Transverse colon (tissue), 4 donors: ENCODE results near the gene ELAVL3. TPM values are rescaled to one million over a fixed set of nuclear protein-coding genes. Genes with fewer than 3 reads are reported as not detected.

ENCODE experiments used
- DNase-seq: peaks from one replicate; pipeline ENCODE4 v3.0.0-alpha.2; 2019
- H3K27ac ChIP-seq, 4 donors: fragments of 200-600 bp; sonication (generic); 2 replicates each; pipeline ENCODE4 v1.5.1; 2016 to 2018; ENCODE audit warnings: inconsistent platforms in 4 of 4
- H3K27me3 ChIP-seq: fragments of 200-600 bp; sonication (generic); 2 replicates; pipeline ENCODE4 v1.5.1; 2017; ENCODE audit warnings: inconsistent platforms
- H3K36me3 ChIP-seq, 4 donors: fragments of 200-600 bp; sonication (generic); 2 replicates each; pipeline ENCODE4 v1.5.1; 2017 to 2019; ENCODE audit warnings: inconsistent platforms in 4 of 4
- H3K4me1 ChIP-seq, 4 donors: fragments of 200-600 bp; sonication (generic); 2 replicates each; pipeline ENCODE4 v1.5.1; 2017 to 2020; ENCODE audit warnings: inconsistent platforms in 4 of 4
- H3K4me3 ChIP-seq, 4 donors: fragments of 200-600 bp; sonication (generic); 1 replicate in 1 of 4; 2 replicates in 3 of 4; pipeline versions ENCODE4 v1.5.1 to v1.6.1; 2017 to 2019; ENCODE audit warnings: inconsistent platforms in 4 of 4
- H3K9me3 ChIP-seq, 2 donors: fragments of 200-600 bp; sonication (generic); 2 replicates each; pipeline ENCODE4 v1.5.1; 2017 to 2019; ENCODE audit warnings: inconsistent platforms in 2 of 2
- EP300 ChIP-seq: sonication (generic); formaldehyde crosslinking; IDR thresholded peaks from one replicate; pipeline ENCODE4 v1.6.1; 2017; ENCODE audit warnings: antibody characterized with exemption, low read depth
- POLR2A ChIP-seq: fragments of 450-650 bp; IDR thresholded peaks from one replicate; pipeline ENCODE4 v1.6.1; 2016; ENCODE audit warnings: antibody characterized with exemption, mild to moderate bottlenecking, moderate library complexity
- POLR2AphosphoS5 ChIP-seq, 3 donors: sonication (generic); formaldehyde crosslinking; IDR thresholded peaks; one replicate each; pipeline ENCODE4 v1.6.1; 2016; ENCODE audit warnings: antibody characterized with exemption in 3 of 3
- WGBS, 2 donors: methylation state at CpG; one replicate each; pipeline ENCODE4 v1.1.5; 2018; ENCODE audit warnings: low coverage in 1 of 2; 5-methylcytosine and 5-hydroxymethylcytosine counted together
- in situ Hi-C, 4 donors: fragments of 200-750 bp; cut with MboI; loops; one replicate each; pipeline versions ENCODE4 v1.15.0 to v1.15.1; 2017; ENCODE audit warnings: low sequenced_read_pairs in 3 of 4, low pct_ligation_motif_present in 1 of 4, low pct_unique_long_range_greater_than_20kb in 1 of 4
- intact Hi-C: fragments of 100-400 bp; cut with DNase I; formaldehyde crosslinking; loops from one replicate; pipeline ENCODE4 v1.15.1; 2023; ENCODE audit warnings: low total_unique reads
- total RNA-seq, 4 donors: library from RNA; depleted of rRNA; stranded (reverse); fragments of >200 nt; gene quantifications; one replicate each; pipeline ENCODE4 v1.1.0, GENCODE V29; 2016
- TF ChIP-seq, protein P1 (sequence below), 5 experiments: fragments of 200-600 bp in 3 of 5; fragments of 450-650 bp in 2 of 5; sonication (generic) in 3 of 5; IDR thresholded peaks; 1 replicate in 2 of 5; 2 replicates in 3 of 5; pipeline ENCODE4 v1.5.1; 2016 to 2017; ENCODE audit warnings: antibody characterized with exemption in 5 of 5, inconsistent platforms in 3 of 5, mild to moderate bottlenecking in 2 of 5, moderate library complexity in 1 of 5

The ELAVL3 gene
- total RNA-seq, 4 donors from 2014 or later, result 0.27 to 3.2 (median 1.3) TPM; not detected in 1

DNA sequence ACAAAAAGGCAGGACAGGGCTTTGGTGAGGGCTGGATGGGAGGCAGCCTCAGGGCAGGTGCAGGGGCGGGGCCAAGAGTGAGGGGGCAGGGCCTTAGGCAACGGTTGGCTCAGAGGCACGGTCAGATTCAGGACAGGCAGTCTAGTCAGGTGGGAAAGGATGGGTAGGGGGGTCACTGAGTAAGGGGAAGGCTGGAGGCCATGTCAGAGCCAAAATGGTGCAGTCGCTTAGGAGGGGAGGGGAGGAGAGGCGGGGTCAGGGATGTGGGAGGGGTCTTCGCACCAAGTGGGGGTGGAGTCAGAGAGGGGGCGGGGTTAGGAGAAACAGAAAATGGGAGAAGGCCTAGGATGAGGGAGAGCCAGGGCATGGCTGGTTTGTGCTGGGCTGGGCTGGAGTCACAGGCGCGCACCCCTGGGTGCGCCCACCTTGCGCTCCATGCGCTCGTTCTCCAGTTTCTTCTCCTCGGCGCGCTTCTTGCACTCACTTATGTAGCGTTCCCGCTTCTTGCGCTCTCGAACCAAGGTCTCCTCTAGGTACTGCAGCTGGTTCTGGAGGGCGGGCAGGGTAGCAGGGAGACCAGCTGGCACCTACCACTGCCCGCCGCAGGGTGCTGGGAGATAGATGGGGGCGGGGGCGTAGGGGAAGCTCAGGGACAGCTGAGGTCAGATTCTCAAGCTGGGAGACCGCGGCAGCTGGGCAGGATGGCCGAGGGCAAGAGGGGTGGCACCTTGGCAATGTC is 55.0 kb downstream of the ELAVL3 start:
- in situ Hi-C loops (no loop called here), intact Hi-C loops (no loop called here)
- Histone ChIP-seq H3K36me3 (no peaks in the 10 kb centered on the region), H3K4me1 (peaks cover 3 to 24% (median 19%) of the 10 kb centered on the region in 4 donors), H3K9me3 (no peaks in the 10 kb centered on the region), H3K4me3 (no peak overlapping the region), H3K27ac (no peak overlapping the region), H3K27me3 (peaks cover 34% of the 10 kb centered on the region)
- TF ChIP-seq, protein P1, sequence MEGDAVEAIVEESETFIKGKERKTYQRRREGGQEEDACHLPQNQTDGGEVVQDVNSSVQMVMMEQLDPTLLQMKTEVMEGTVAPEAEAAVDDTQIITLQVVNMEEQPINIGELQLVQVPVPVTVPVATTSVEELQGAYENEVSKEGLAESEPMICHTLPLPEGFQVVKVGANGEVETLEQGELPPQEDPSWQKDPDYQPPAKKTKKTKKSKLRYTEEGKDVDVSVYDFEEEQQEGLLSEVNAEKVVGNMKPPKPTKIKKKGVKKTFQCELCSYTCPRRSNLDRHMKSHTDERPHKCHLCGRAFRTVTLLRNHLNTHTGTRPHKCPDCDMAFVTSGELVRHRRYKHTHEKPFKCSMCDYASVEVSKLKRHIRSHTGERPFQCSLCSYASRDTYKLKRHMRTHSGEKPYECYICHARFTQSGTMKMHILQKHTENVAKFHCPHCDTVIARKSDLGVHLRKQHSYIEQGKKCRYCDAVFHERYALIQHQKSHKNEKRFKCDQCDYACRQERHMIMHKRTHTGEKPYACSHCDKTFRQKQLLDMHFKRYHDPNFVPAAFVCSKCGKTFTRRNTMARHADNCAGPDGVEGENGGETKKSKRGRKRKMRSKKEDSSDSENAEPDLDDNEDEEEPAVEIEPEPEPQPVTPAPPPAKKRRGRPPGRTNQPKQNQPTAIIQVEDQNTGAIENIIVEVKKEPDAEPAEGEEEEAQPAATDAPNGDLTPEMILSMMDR (IDR thresholded peaks at IDR 0.05), result no peak
- TF ChIP-seq POLR2AphosphoS5 (IDR thresholded peaks at IDR 0.05) (no peak), POLR2A (no peak)
- 87% methylated on average over 28 of the region's 28 CpGs; no CpG with 5 or more reads in 1 of the 2 donors for WGBS, 2 donors
- DNase-seq, result no peak

DNA sequence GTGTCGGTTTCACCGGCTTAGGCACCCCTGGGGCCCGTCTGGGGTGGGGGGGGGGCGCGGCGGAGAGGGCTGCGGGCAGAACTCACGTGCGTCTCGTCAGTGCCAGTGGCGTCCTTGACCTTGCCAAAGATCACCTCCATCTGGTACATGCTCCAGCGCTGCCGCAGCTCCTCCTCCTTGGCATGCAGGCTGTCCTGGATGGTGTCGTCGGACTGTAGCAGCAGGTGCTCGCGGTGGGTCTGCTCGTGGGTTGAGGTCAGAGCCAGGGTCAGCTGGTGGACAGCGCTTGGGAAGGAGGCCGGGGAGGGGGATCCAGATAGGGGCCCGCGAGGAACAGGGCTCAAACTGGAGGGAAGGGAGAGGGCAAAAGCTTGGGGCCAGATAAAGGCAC is 57.1 kb downstream of the ELAVL3 start:
- Histone ChIP-seq H3K27ac (no peak overlapping the region), H3K4me3 (no peak overlapping the region), H3K4me1 (peaks cover 4 to 43% (median 26%) of the 10 kb centered on the region in 4 donors), H3K27me3 (peaks cover 55% of the 10 kb centered on the region), H3K36me3 (no peaks in the 10 kb centered on the region), H3K9me3 (no peaks in the 10 kb centered on the region)
- intact Hi-C loops (no loop called here), in situ Hi-C loops (no loop called here)
- 11% methylated on average over 21 of the region's 22 CpGs; no CpG with 5 or more reads in 1 of the 2 donors for WGBS, 2 donors
- DNase-seq, result no peak
- no peak for TF ChIP-seq POLR2AphosphoS5 (IDR thresholded peaks at IDR 0.05)
- no peak for TF ChIP-seq EP300
- no peak for TF ChIP-seq POLR2A

DNA sequence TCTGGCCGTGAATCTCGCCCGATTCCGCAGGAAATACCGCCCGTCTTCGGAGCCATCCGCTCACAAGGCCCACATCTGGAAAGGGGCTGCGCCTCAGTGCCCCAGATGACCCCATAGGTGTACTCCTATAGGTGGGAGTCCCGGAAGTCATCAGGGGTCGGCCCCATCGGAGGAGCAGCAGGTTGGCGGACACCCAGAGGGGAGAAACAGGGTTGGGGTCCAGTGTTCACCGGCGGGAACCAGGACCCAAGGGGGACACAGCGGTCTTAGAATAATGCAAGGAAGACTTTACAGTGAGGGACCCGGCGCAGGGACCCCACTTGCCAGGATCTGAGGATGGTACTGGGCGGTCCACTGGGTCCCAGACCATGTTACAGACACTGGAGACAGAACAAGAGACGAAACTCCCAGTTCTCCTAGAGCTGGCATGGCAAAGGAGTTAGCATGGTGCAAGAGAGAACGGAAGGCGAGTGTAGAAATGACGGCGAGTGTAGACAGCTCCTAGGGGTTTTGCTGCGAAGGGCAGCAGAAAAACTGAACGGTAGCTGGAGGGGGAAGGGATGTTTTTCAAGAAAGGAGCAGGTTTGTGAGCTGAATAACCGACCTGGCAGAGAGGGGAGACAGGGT is 57.6 kb downstream of the ELAVL3 start:
- 44% methylated on average over 5 to 27 of the region's 27 CpGs for WGBS, 2 donors
- Histone ChIP-seq H3K36me3 (no peaks in the 10 kb centered on the region), H3K4me3 (no peak overlapping the region), H3K9me3 (no peaks in the 10 kb centered on the region), H3K4me1 (peaks cover 9 to 48% (median 28%) of the 10 kb centered on the region in 4 donors), H3K27me3 (peaks cover 60% of the 10 kb centered on the region), H3K27ac (no peak overlapping the region)
- TF ChIP-seq, protein P1 (IDR thresholded peaks at IDR 0.05), result no peak
- no peak for TF ChIP-seq POLR2A
- no peak for TF ChIP-seq POLR2AphosphoS5 (IDR thresholded peaks at IDR 0.05)
- TF ChIP-seq EP300, result no peak
- intact Hi-C loops, result no loop called here
- no peak for DNase-seq
- in situ Hi-C loops, result no loop called here

DNA sequence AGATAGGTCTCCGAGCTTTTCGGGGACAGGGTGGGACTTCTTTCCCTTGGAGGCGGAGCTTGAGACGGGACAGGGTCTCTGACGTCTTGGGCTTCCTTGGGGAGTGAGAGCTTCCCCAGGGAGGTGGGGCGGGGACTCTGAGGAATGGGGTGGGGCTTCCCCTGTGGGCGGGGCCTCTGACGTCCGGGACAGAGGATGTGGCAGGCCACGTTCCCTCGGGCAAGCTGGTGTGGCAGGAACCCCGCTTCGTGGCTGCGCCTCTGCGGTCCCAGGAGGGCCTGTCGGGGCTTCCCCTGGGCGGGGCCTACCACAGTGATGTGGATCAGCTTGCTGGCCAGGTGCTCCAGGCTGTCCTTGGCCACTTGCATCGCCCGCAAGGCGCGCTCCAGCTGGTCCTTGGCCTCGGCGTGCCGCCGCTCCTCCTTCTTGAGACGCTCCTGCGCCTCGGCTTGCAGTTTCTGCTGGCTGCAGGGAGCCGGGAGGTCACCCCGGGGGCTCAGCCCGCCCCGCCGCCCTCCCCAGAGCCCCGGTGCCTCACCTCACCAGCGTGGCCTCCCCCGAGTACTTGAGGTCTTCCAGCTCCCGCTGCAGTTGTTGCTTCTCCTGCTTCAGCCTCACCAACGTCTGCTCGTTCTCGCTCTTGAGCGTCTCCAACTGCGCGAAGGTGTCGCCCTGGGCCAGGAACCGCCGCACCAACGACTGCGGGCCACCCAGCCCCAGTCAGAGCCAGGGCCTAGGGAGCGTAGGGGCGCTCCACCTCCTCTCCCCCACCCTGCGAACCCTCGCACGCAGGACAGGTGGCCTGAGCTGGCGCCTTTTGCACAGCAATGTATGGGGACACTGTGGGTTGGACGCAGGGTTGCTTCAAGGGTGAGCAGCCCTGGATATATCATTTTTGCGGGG is 58.4 kb downstream of the ELAVL3 start:
- H3K27ac ChIP-seq, result peak overlapping the region in 2 of 4 donors; percentile 32 to 34
- H3K36me3 ChIP-seq, result no peaks in the 10 kb centered on the region
- DNase-seq, result peak; percentile 87
- H3K27me3 ChIP-seq, result peaks cover 67% of the 10 kb centered on the region
- intact Hi-C loops, result no loop called here
- WGBS, 2 donors, result 10% methylated on average over 31 of the region's 56 CpGs; no CpG with 5 or more reads in 1 of the 2 donors
- TF ChIP-seq, protein P1 (IDR thresholded peaks at IDR 0.05), result no peak
- TF ChIP-seq POLR2A, result no peak
- no peak for TF ChIP-seq EP300
- peak in 1 of 3 donors; percentile 24 for TF ChIP-seq POLR2AphosphoS5 (IDR thresholded peaks at IDR 0.05)
- H3K4me1 ChIP-seq, result peaks cover 10 to 49% (median 29%) of the 10 kb centered on the region in 4 donors
- H3K4me3 ChIP-seq, result peak overlapping the region in 2 of 4 donors; percentile 25 to 34
- in situ Hi-C loops, result no loop called here
- no peaks in the 10 kb centered on the region for H3K9me3 ChIP-seq
